Measurements from ENCODE around the gene NAT9. TPM values are rescaled to one million over a fixed set of nuclear protein-coding genes. Genes with fewer than 3 reads are reported as not detected.

NAT9 gene
- polyA plus RNA-seq, 4 donors = 12.4 to 28.3 (median 22.2) TPM

GRCh38 chr17:74748279-74748528 lies 27.9 kb downstream of the NAT9 start:
- H3K9me3 ChIP-seq (ENCODE audit: control insufficient read depth in 2 of 2, insufficient read depth in 1 of 2, low read depth in 1 of 2, low read length in 1 of 2) = peaks cover 0 to 4% of the 10 kb centered on the region in 2 donors
- peak overlapping the region; percentile 35 to 50 (median 35) for H3K27ac ChIP-seq (ENCODE audit: low read depth in 1 of 3, low read length in 2 of 3)
- peaks cover 6 to 61% (median 8%) of the 10 kb centered on the region in 3 donors for H3K4me1 ChIP-seq (ENCODE audit: control insufficient read depth in 3 of 3, insufficient read depth in 2 of 3, low read depth in 1 of 3, low read length in 2 of 3)
- FAIRE-seq (no peak), DNase-seq (no peak)
- WGBS, 3 donors = 0 to 1% (median 0%) methylated on average over 16 to 34 of the region's 34 CpGs
- peak overlapping the region; percentile 35 to 51 (median 50) for H3K4me3 ChIP-seq (ENCODE audit: low read depth in 1 of 3, low read length in 3 of 3)
- no peaks in the 10 kb centered on the region for H3K27me3 ChIP-seq (ENCODE audit: control insufficient read depth in 3 of 3, insufficient read depth in 3 of 3, low read length in 3 of 3)
- peaks cover 0 to 37% (median 0%) of the 10 kb centered on the region in 3 donors for H3K36me3 ChIP-seq (ENCODE audit: control insufficient read depth in 3 of 3, insufficient read depth in 2 of 3, low read depth in 1 of 3, low read length in 3 of 3)

- no peak overlapping the region for H3K4me3 ChIP-seq (ENCODE audit: low read depth in 1 of 3, low read length in 3 of 3)
- no peak for DNase-seq
- H3K27ac ChIP-seq (ENCODE audit: low read depth in 1 of 3, low read length in 2 of 3) = peak overlapping the region in 2 of 3 donors; percentile 44 to 47
- no peak for FAIRE-seq
- no peaks in the 10 kb centered on the region for H3K27me3 ChIP-seq (ENCODE audit: control insufficient read depth in 3 of 3, insufficient read depth in 3 of 3, low read length in 3 of 3)
- H3K4me1 ChIP-seq (ENCODE audit: control insufficient read depth in 3 of 3, insufficient read depth in 2 of 3, low read depth in 1 of 3, low read length in 2 of 3) = peaks cover 0 to 53% (median 0%) of the 10 kb centered on the region in 3 donors
- no peaks in the 10 kb centered on the region for H3K9me3 ChIP-seq (ENCODE audit: control insufficient read depth in 2 of 2, insufficient read depth in 1 of 2, low read depth in 1 of 2, low read length in 1 of 2)
- peaks cover 0 to 24% (median 0%) of the 10 kb centered on the region in 3 donors for H3K36me3 ChIP-seq (ENCODE audit: control insufficient read depth in 3 of 3, insufficient read depth in 2 of 3, low read depth in 1 of 3, low read length in 3 of 3)
- 38 to 67% (median 55%) methylated on average over 6 of the region's 6 CpGs for WGBS, 3 donors
Observed at GRCh38 chr17:74746922-74747321, 29.2 kb downstream of the NAT9 start.

GRCh38 chr17:74746376-74746775 lies 29.8 kb downstream of the NAT9 start:
- Histone ChIP-seq H3K4me3 (ENCODE audit: low read depth in 1 of 3, low read length in 3 of 3) (no peak overlapping the region), H3K27me3 (ENCODE audit: control insufficient read depth in 3 of 3, insufficient read depth in 3 of 3, low read length in 3 of 3) (no peaks in the 10 kb centered on the region), H3K27ac (ENCODE audit: low read depth in 1 of 3, low read length in 2 of 3) (peak overlapping the region in 1 of 3 donors; percentile 47), H3K4me1 (ENCODE audit: control insufficient read depth in 3 of 3, insufficient read depth in 2 of 3, low read depth in 1 of 3, low read length in 2 of 3) (peaks cover 0 to 53% (median 0%) of the 10 kb centered on the region in 3 donors), H3K36me3 (ENCODE audit: control insufficient read depth in 3 of 3, insufficient read depth in 2 of 3, low read depth in 1 of 3, low read length in 3 of 3) (peaks cover 0 to 18% (median 0%) of the 10 kb centered on the region in 3 donors), H3K9me3 (ENCODE audit: control insufficient read depth in 2 of 2, insufficient read depth in 1 of 2, low read depth in 1 of 2, low read length in 1 of 2) (no peaks in the 10 kb centered on the region)
- FAIRE-seq (no peak), DNase-seq (no peak)
- WGBS, 3 donors = 86 to 89% (median 86%) methylated on average over 5 of the region's 5 CpGs

- H3K27me3 ChIP-seq (ENCODE audit: control insufficient read depth in 3 of 3, insufficient read depth in 3 of 3, low read length in 3 of 3) = no peaks in the 10 kb centered on the region
- H3K9me3 ChIP-seq (ENCODE audit: control insufficient read depth in 2 of 2, insufficient read depth in 1 of 2, low read depth in 1 of 2, low read length in 1 of 2) = no peaks in the 10 kb centered on the region
- no peak for FAIRE-seq
- DNase-seq = no peak
- H3K4me1 ChIP-seq (ENCODE audit: control insufficient read depth in 3 of 3, insufficient read depth in 2 of 3, low read depth in 1 of 3, low read length in 2 of 3) = peaks cover 0 to 53% (median 0%) of the 10 kb centered on the region in 3 donors
- WGBS, 3 donors = 83 to 95% (median 92%) methylated on average over 8 of the region's 8 CpGs
- H3K4me3 ChIP-seq (ENCODE audit: low read depth in 1 of 3, low read length in 3 of 3) = no peak overlapping the region
- peak overlapping the region in 1 of 3 donors; percentile 75 for H3K27ac ChIP-seq (ENCODE audit: low read depth in 1 of 3, low read length in 2 of 3)
- H3K36me3 ChIP-seq (ENCODE audit: control insufficient read depth in 3 of 3, insufficient read depth in 2 of 3, low read depth in 1 of 3, low read length in 3 of 3) = peaks cover 0 to 13% (median 0%) of the 10 kb centered on the region in 3 donors
Observed at GRCh38 chr17:74745548-74746177, 30.5 kb downstream of the NAT9 start.

- peak; percentile 86 to 90 for DNase-seq
- H3K9me3 ChIP-seq (ENCODE audit: control insufficient read depth in 2 of 2, insufficient read depth in 1 of 2, low read depth in 1 of 2, low read length in 1 of 2) = no peaks in the 10 kb centered on the region
- peak overlapping the region in 1 of 3 donors; percentile 6 for H3K4me3 ChIP-seq (ENCODE audit: low read depth in 1 of 3, low read length in 3 of 3)
- peak overlapping the region; percentile 14 to 75 (median 69) for H3K27ac ChIP-seq (ENCODE audit: low read depth in 1 of 3, low read length in 2 of 3)
- H3K4me1 ChIP-seq (ENCODE audit: control insufficient read depth in 3 of 3, insufficient read depth in 2 of 3, low read depth in 1 of 3, low read length in 2 of 3) = peaks cover 0 to 57% (median 0%) of the 10 kb centered on the region in 3 donors
- no peaks in the 10 kb centered on the region for H3K27me3 ChIP-seq (ENCODE audit: control insufficient read depth in 3 of 3, insufficient read depth in 3 of 3, low read length in 3 of 3)
- 27 to 38% (median 28%) methylated on average over 24 of the region's 24 CpGs for WGBS, 3 donors
- no peak for FAIRE-seq
- peaks cover 0 to 7% (median 0%) of the 10 kb centered on the region in 3 donors for H3K36me3 ChIP-seq (ENCODE audit: control insufficient read depth in 3 of 3, insufficient read depth in 2 of 3, low read depth in 1 of 3, low read length in 3 of 3)
Observed at GRCh38 chr17:74744714-74745547, 31.2 kb downstream of the NAT9 start.

- Histone ChIP-seq H3K4me3 (ENCODE audit: low read depth in 1 of 3, low read length in 3 of 3) (no peak overlapping the region), H3K27ac (ENCODE audit: low read depth in 1 of 3, low read length in 2 of 3) (no peak overlapping the region)
- no peak for DNase-seq
Observed at GRCh38 chr17:74744349-74744713, 31.8 kb downstream of the NAT9 start.

GRCh38 chr17:74743755-74744154 lies 32.4 kb downstream of the NAT9 start:
- DNase-seq (no peak), FAIRE-seq (no peak)
- Histone ChIP-seq H3K4me3 (ENCODE audit: low read depth in 1 of 3, low read length in 3 of 3) (no peak overlapping the region), H3K4me1 (ENCODE audit: control insufficient read depth in 3 of 3, insufficient read depth in 2 of 3, low read depth in 1 of 3, low read length in 2 of 3) (peaks cover 0 to 60% (median 0%) of the 10 kb centered on the region in 3 donors), H3K27ac (ENCODE audit: low read depth in 1 of 3, low read length in 2 of 3) (no peak overlapping the region), H3K27me3 (ENCODE audit: control insufficient read depth in 3 of 3, insufficient read depth in 3 of 3, low read length in 3 of 3) (no peaks in the 10 kb centered on the region), H3K9me3 (ENCODE audit: control insufficient read depth in 2 of 2, insufficient read depth in 1 of 2, low read depth in 1 of 2, low read length in 1 of 2) (no peaks in the 10 kb centered on the region), H3K36me3 (ENCODE audit: control insufficient read depth in 3 of 3, insufficient read depth in 2 of 3, low read depth in 1 of 3, low read length in 3 of 3) (no peaks in the 10 kb centered on the region)
- whole genome bisulfite sequencing, 3 donors = 37 to 70% (median 54%) methylated on average over 2 of the region's 2 CpGs

More at GRCh38 chr17:74744349-74744713, 31.8 kb downstream of the NAT9 start:
- Histone ChIP-seq H3K27me3 (ENCODE audit: control insufficient read depth in 3 of 3, insufficient read depth in 3 of 3, low read length in 3 of 3) (no peaks in the 10 kb centered on the region), H3K36me3 (ENCODE audit: control insufficient read depth in 3 of 3, insufficient read depth in 2 of 3, low read depth in 1 of 3, low read length in 3 of 3) (peaks cover 0 to 2% (median 0%) of the 10 kb centered on the region in 3 donors), H3K4me1 (ENCODE audit: control insufficient read depth in 3 of 3, insufficient read depth in 2 of 3, low read depth in 1 of 3, low read length in 2 of 3) (peaks cover 0 to 57% (median 0%) of the 10 kb centered on the region in 3 donors), H3K9me3 (ENCODE audit: control insufficient read depth in 2 of 2, insufficient read depth in 1 of 2, low read depth in 1 of 2, low read length in 1 of 2) (no peaks in the 10 kb centered on the region)
- 50 to 53% (median 51%) methylated on average over 2 of the region's 2 CpGs for WGBS, 3 donors
- no peak for FAIRE-seq

- FAIRE-seq (no peak), DNase-seq (peak in 1 of 2 donors; percentile 1)
- H3K27ac ChIP-seq (ENCODE audit: low read depth in 1 of 3, low read length in 2 of 3) = peak overlapping the region in 1 of 3 donors; percentile 25
- H3K36me3 ChIP-seq (ENCODE audit: control insufficient read depth in 3 of 3, insufficient read depth in 2 of 3, low read depth in 1 of 3, low read length in 3 of 3) = no peaks in the 10 kb centered on the region
- WGBS, 3 donors = 92 to 94% (median 94%) methylated on average over 9 of the region's 9 CpGs
- H3K4me3 ChIP-seq (ENCODE audit: low read depth in 1 of 3, low read length in 3 of 3) = no peak overlapping the region
- peaks cover 0 to 66% (median 3%) of the 10 kb centered on the region in 3 donors for H3K4me1 ChIP-seq (ENCODE audit: control insufficient read depth in 3 of 3, insufficient read depth in 2 of 3, low read depth in 1 of 3, low read length in 2 of 3)
- peaks cover 0 to 3% (median 0%) of the 10 kb centered on the region in 3 donors for H3K27me3 ChIP-seq (ENCODE audit: control insufficient read depth in 3 of 3, insufficient read depth in 3 of 3, low read length in 3 of 3)
- H3K9me3 ChIP-seq (ENCODE audit: control insufficient read depth in 2 of 2, insufficient read depth in 1 of 2, low read depth in 1 of 2, low read length in 1 of 2) = no peaks in the 10 kb centered on the region
Observed at GRCh38 chr17:74742978-74743545, 33.1 kb downstream of the NAT9 start.
